Vagina (tissue), 2 donors: ENCODE measurements around the gene ANKRD18A. TPM values are rescaled to one million over a fixed set of nuclear protein-coding genes. Genes with fewer than 3 reads are reported as not detected.

Experiments
- DNase-seq, 2 donors: peaks; one replicate each; pipeline ENCODE4 v3.0.0-alpha.2; 2017; ENCODE audit errors: extremely low spot score in 2 of 2
- H3K27ac ChIP-seq: fragments of 200-600 bp; sonication (generic); one replicate; pipeline ENCODE4 v1.5.1; 2019
- H3K27me3 ChIP-seq: fragments of 200-600 bp; sonication (generic); one replicate; pipeline ENCODE4 v1.5.1; 2019
- H3K36me3 ChIP-seq, 2 donors: fragments of 200-600 bp; sonication (generic); one replicate each; pipeline ENCODE4 v1.5.1; 2017 to 2019
- H3K4me1 ChIP-seq: fragments of 200-600 bp; sonication (generic); one replicate; pipeline ENCODE4 v1.5.1; 2019
- H3K4me3 ChIP-seq, 2 donors: fragments of 200-600 bp; sonication (generic); 1 replicate in 1 of 2; 2 replicates in 1 of 2; pipeline ENCODE4 v1.5.1; 2016 to 2019
- H3K9me3 ChIP-seq: fragments of 200-600 bp; sonication (generic); one replicate; pipeline ENCODE4 v1.5.1; 2019
- CTCF ChIP-seq, 3 experiments: fragments of 450-650 bp in 2 of 3; fragments of 200-600 bp in 1 of 3; sonication (generic) in 1 of 3; IDR thresholded peaks; one replicate each; pipeline ENCODE4 v1.5.1; 2017 to 2019; ENCODE audit warnings: antibody characterized with exemption in 3 of 3, mild to moderate bottlenecking in 2 of 3, moderate library complexity in 2 of 3
- POLR2A ChIP-seq, 2 donors: fragments of 450-650 bp; IDR thresholded peaks; one replicate each; pipeline ENCODE4 v1.6.1; 2017; ENCODE audit warnings: antibody characterized with exemption in 2 of 2, mild to moderate bottlenecking in 2 of 2, moderate library complexity in 2 of 2
- POLR2AphosphoS5 ChIP-seq, 2 donors: sonication (generic); formaldehyde crosslinking; IDR thresholded peaks; one replicate each; pipeline ENCODE4 v1.9.0; 2017; ENCODE audit warnings: antibody characterized with exemption in 2 of 2, mild to moderate bottlenecking in 2 of 2, low read depth in 1 of 2; ENCODE audit not compliant: insufficient read depth in 1 of 2
- intact Hi-C: fragments of 100-400 bp; cut with DNase I; formaldehyde crosslinking; loops from one replicate; pipeline ENCODE4 v1.15.1; 2023
- total RNA-seq: library from RNA; depleted of rRNA; stranded (reverse); fragments of >200 nt; gene quantifications from one replicate; pipeline ENCODE4 v1.2.3, GENCODE V29; 2016

Gene ANKRD18A
- total RNA-seq: 1.5 TPM

GRCh38 chr9:38620483-38621433 lies at the start of gene ANKRD18A:
Gene ANKRD18A, minus strand, starts transcription at chr9:38620596. Its CDS starts 311 bp downstream, at chr9:38620285.
- no peak for DNase-seq
- Histone ChIP-seq H3K27me3 (no peaks in the 10 kb centered on the region), H3K4me1 (peaks cover 29% of the 10 kb centered on the region), H3K27ac (no peak within 1 kb of the TSS), H3K4me3 (peak within 1 kb of the TSS; percentile 40 to 41), H3K36me3 (no peaks in the 10 kb centered on the region), H3K9me3 (peaks cover 9% of the 10 kb centered on the region)
- TF ChIP-seq CTCF (IDR thresholded peaks at IDR 0.05) (no peak), POLR2A (IDR thresholded peaks at IDR 0.05) (no peak), POLR2AphosphoS5 (IDR thresholded peaks at IDR 0.05; ENCODE audit: insufficient read depth in 1 of 2, low read depth in 1 of 2) (no peak)
- intact Hi-C loops: no loop called here

GRCh38 chr9:38668791-38669466 lies 48.5 kb upstream of the ANKRD18A start:
- Histone ChIP-seq H3K27me3 (no peaks in the 10 kb centered on the region), H3K9me3 (no peaks in the 10 kb centered on the region), H3K27ac (no peak overlapping the region), H3K4me1 (peaks cover 5% of the 10 kb centered on the region), H3K36me3 (no peaks in the 10 kb centered on the region), H3K4me3 (no peak overlapping the region)
- TF ChIP-seq POLR2A (IDR thresholded peaks at IDR 0.05) (no peak), CTCF (IDR thresholded peaks at IDR 0.05) (no peak), POLR2AphosphoS5 (IDR thresholded peaks at IDR 0.05; ENCODE audit: insufficient read depth in 1 of 2, low read depth in 1 of 2) (no peak)
- intact Hi-C loops: no loop called here
- DNase-seq: peak in 1 of 2 donors; percentile 79

- Histone ChIP-seq H3K4me3 (no peak overlapping the region), H3K9me3 (no peaks in the 10 kb centered on the region), H3K27ac (no peak overlapping the region), H3K27me3 (no peaks in the 10 kb centered on the region), H3K36me3 (no peaks in the 10 kb centered on the region), H3K4me1 (no peaks in the 10 kb centered on the region)
- intact Hi-C loops: no loop called here
- no peak for DNase-seq
- no peak for TF ChIP-seq CTCF (IDR thresholded peaks at IDR 0.05)
- no peak for TF ChIP-seq POLR2A (IDR thresholded peaks at IDR 0.05)
- no peak for TF ChIP-seq POLR2AphosphoS5 (IDR thresholded peaks at IDR 0.05; ENCODE audit: insufficient read depth in 1 of 2, low read depth in 1 of 2)
Observed at GRCh38 chr9:38662763-38663593, 42.6 kb upstream of the ANKRD18A start.

GRCh38 chr9:38659538-38659937 lies 39.1 kb upstream of the ANKRD18A start:
- no peak for TF ChIP-seq CTCF (IDR thresholded peaks at IDR 0.05)
- TF ChIP-seq POLR2AphosphoS5 (IDR thresholded peaks at IDR 0.05; ENCODE audit: insufficient read depth in 1 of 2, low read depth in 1 of 2): no peak
- no peak for TF ChIP-seq POLR2A (IDR thresholded peaks at IDR 0.05)
- DNase-seq: no peak
- Histone ChIP-seq H3K4me3 (no peak overlapping the region), H3K27ac (no peak overlapping the region), H3K27me3 (no peaks in the 10 kb centered on the region), H3K4me1 (no peaks in the 10 kb centered on the region), H3K9me3 (no peaks in the 10 kb centered on the region), H3K36me3 (no peaks in the 10 kb centered on the region)
- intact Hi-C loops: no loop called here
